GM18867 (cell line): ENCODE data around the gene TBC1D9B.

Experiments used
- ATAC-seq: cut with Tn5 transposase; IDR thresholded peaks from one replicate; pipeline ENCODE4 v1.9.1; 2021; ENCODE audit warnings: mild to moderate bottlenecking, moderate library complexity; ENCODE audit not compliant: unreplicated experiment

Gene TBC1D9B

GRCh38 chr5:179908528-179908927 lies 831 bp upstream of the TBC1D9B start:
- ATAC-seq: no peak

GRCh38 chr5:179906795-179907555 lies 722 bp downstream of the TBC1D9B start:
- peak; percentile 32 for ATAC-seq

GRCh38 chr5:179906294-179906794 lies 1.4 kb downstream of the TBC1D9B start:
- no peak for ATAC-seq

- ATAC-seq: no peak
Measured at GRCh38 chr5:179905161-179905560, 2.5 kb downstream of the TBC1D9B start.

GRCh38 chr5:179904463-179905160 lies 3.1 kb downstream of the TBC1D9B start:
- no peak for ATAC-seq

GRCh38 chr5:179902763-179903158 lies 4.9 kb downstream of the TBC1D9B start:
- no peak for ATAC-seq

- no peak for ATAC-seq
Measured at GRCh38 chr5:179901915-179902762, 5.6 kb downstream of the TBC1D9B start.

GRCh38 chr5:179901462-179901861 lies 6.2 kb downstream of the TBC1D9B start:
- no peak for ATAC-seq

- ATAC-seq: no peak
Measured at GRCh38 chr5:179900711-179901110, 7.0 kb downstream of the TBC1D9B start.

- ATAC-seq: no peak
Measured at GRCh38 chr5:179900206-179900605, 7.5 kb downstream of the TBC1D9B start.

GRCh38 chr5:179895861-179896260 lies 11.8 kb downstream of the TBC1D9B start:
- ATAC-seq: no peak

GRCh38 chr5:179893958-179894895 lies 13.5 kb downstream of the TBC1D9B start:
- ATAC-seq: no peak

- ATAC-seq: no peak
Measured at GRCh38 chr5:179893076-179893957, 14.4 kb downstream of the TBC1D9B start.

- ATAC-seq: no peak
Measured at GRCh38 chr5:179892255-179892654, 15.4 kb downstream of the TBC1D9B start.

- ATAC-seq: no peak
Measured at GRCh38 chr5:179890751-179891682, 16.7 kb downstream of the TBC1D9B start.

GRCh38 chr5:179889885-179890284 lies 17.8 kb downstream of the TBC1D9B start:
- ATAC-seq: no peak

- no peak for ATAC-seq
Measured at GRCh38 chr5:179887802-179888201, 19.9 kb downstream of the TBC1D9B start.

- no peak for ATAC-seq
Measured at GRCh38 chr5:179887095-179887494, 20.6 kb downstream of the TBC1D9B start.
